ENCODE results near the gene NUMBL. TPM values are rescaled to one million over a fixed set of nuclear protein-coding genes. Genes with fewer than 3 reads are reported as not detected.

The NUMBL gene
- total RNA-seq, 1 donor from 2014 or later = 6.4 TPM

GRCh38 chr19:40717325-40717879 lies 27.0 kb upstream of the NUMBL start:
- no peak for DNase-seq (ENCODE audit: low spot score)
- Histone ChIP-seq H3K27me3 (no peaks in the 10 kb centered on the region), H3K9me3 (ENCODE audit: low read depth) (no peaks in the 10 kb centered on the region), H3K4me3 (peak overlapping the region; percentile 65), H3K9ac (peak overlapping the region; percentile 53), H3F3A (ENCODE audit: low read depth) (peaks cover 23% of the 10 kb centered on the region), H3K36me3 (no peaks in the 10 kb centered on the region), H3K27ac (no peak overlapping the region), H3K4me2 (peak overlapping the region; percentile 78), H2AFZ (replicated peaks) (peak overlapping the region; percentile 38), H3K4me1 (peaks cover 16% of the 10 kb centered on the region), H4K20me1 (ENCODE audit: low read depth) (peaks cover 34% of the 10 kb centered on the region), H3K79me2 (ENCODE audit: low read depth) (peaks cover 61% of the 10 kb centered on the region)
- Mint-ChIP-seq H3K36me3 (peaks cover 14% of the 10 kb centered on the region), H3K4me1 (peaks cover 45% of the 10 kb centered on the region), H3K9me3 (no peaks in the 10 kb centered on the region), H3K4me3 (peak overlapping the region; percentile 92), H3K27me3 (ENCODE audit: insufficient read depth, low read depth) (peaks cover 9% of the 10 kb centered on the region), H3K27ac (no peak overlapping the region)
- TF ChIP-seq, protein P1, sequence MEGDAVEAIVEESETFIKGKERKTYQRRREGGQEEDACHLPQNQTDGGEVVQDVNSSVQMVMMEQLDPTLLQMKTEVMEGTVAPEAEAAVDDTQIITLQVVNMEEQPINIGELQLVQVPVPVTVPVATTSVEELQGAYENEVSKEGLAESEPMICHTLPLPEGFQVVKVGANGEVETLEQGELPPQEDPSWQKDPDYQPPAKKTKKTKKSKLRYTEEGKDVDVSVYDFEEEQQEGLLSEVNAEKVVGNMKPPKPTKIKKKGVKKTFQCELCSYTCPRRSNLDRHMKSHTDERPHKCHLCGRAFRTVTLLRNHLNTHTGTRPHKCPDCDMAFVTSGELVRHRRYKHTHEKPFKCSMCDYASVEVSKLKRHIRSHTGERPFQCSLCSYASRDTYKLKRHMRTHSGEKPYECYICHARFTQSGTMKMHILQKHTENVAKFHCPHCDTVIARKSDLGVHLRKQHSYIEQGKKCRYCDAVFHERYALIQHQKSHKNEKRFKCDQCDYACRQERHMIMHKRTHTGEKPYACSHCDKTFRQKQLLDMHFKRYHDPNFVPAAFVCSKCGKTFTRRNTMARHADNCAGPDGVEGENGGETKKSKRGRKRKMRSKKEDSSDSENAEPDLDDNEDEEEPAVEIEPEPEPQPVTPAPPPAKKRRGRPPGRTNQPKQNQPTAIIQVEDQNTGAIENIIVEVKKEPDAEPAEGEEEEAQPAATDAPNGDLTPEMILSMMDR (IDR thresholded peaks at IDR 0.05) = no peak
- no peak for TF ChIP-seq EZH2phosphoT487 (IDR thresholded peaks at IDR 0.05)
- no peak for TF ChIP-seq EZH2 (IDR thresholded peaks at IDR 0.05)

DNA sequence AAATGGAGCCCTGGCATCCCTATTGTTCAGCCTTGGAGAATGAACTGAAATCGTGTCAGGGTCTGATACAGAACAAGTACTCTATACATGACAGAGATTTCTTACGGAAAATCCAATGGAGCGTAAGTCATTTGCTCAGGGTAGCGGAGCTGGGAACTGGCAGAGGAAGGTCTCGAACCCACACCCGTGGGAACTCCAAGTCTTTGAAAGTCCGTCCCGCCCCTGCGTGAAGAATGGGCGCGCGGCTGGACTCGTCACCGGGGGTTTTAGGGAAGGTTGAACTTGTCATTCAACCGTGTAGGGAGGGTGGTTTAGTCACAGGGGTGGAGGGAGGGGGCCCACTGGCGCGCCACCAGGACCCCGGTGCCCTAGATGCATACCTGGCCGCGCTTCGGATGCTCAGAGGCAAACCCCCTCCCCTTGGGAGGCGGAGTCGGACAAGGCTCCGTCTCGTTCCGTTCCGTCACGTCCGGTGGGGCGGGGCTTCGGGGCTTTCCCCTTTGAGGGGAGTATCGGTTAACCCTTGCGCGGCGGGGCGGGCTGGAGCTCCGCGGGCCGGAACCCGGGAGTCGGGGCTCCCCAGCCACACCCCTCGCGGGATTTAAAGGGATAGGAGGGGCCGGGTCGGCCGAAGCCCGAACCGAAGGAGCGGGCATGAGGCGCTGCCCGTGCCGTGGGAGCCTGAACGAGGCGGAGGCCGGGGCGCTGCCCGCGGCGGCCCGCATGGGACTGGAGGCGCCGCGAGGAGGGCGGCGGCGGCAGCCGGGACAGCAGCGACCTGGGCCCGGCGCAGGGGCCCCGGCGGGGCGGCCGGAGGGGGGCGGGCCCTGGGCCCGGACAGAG lies 26.3 kb upstream of the NUMBL start, which contains the start of the genes COQ8B and ITPKC:
COQ8B (minus strand) TSS at position 405 of the 843 bp plus-strand sequence. CDS start 2,254 bp downstream, outside the sequence.
ITPKC (plus strand) TSS at position 631 of the 843 bp plus-strand sequence; CDS start at position 655, 24 bp downstream.
- TF ChIP-seq EZH2 (IDR thresholded peaks at IDR 0.05) (no peak), EZH2phosphoT487 (IDR thresholded peaks at IDR 0.05) (no peak)
- TF ChIP-seq, protein P1 (IDR thresholded peaks at IDR 0.05) = peak; percentile 27
- Histone ChIP-seq H3K4me2 (peak within 1 kb of the TSS; percentile 78), H3K9me3 (ENCODE audit: low read depth) (no peaks in the 10 kb centered on the region), H3K27ac (no peak within 1 kb of the TSS), H3K79me2 (ENCODE audit: low read depth) (peaks cover 61% of the 10 kb centered on the region), H3K9ac (peak within 1 kb of the TSS; percentile 53), H2AFZ (replicated peaks) (peak within 1 kb of the TSS; percentile 38), H3F3A (ENCODE audit: low read depth) (peaks cover 23% of the 10 kb centered on the region), H3K4me3 (peak within 1 kb of the TSS; percentile 65), H3K4me1 (peaks cover 16% of the 10 kb centered on the region), H3K27me3 (no peaks in the 10 kb centered on the region), H3K36me3 (no peaks in the 10 kb centered on the region), H4K20me1 (ENCODE audit: low read depth) (peaks cover 34% of the 10 kb centered on the region)
- H3K4me1 Mint-ChIP-seq = peaks cover 45% of the 10 kb centered on the region
- H3K4me3 Mint-ChIP-seq = peak within 1 kb of the TSS; percentile 96
- peaks cover 9% of the 10 kb centered on the region for H3K27me3 Mint-ChIP-seq (ENCODE audit: insufficient read depth, low read depth)
- peak within 1 kb of the TSS; percentile 92 for H3K27ac Mint-ChIP-seq
- H3K9me3 Mint-ChIP-seq = no peaks in the 10 kb centered on the region
- peak; percentile 100 for DNase-seq (ENCODE audit: low spot score)
- peaks cover 9% of the 10 kb centered on the region for H3K36me3 Mint-ChIP-seq

DNA sequence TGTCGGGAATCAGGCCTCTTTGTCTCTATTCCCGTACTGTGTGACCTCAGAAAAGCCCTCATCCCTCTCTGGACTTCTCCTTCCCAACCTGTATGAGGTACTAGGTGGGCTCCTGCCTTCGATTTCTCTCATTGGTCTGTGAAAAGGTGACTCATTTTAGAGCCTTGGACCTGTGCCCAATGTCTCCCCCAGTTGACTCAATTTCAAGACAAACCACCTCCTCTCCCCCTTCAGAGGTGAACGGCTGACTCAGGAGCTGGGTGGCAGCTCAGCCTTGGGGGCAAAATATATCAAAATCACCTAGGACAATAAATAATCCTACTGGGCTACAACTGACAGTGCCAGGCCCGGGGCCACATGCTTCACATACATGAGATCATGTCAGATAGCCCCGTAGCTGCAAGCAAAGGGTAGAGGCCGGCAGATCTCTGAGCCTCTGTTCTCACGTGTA lies 25.6 kb upstream of the NUMBL start:
- Mint-ChIP-seq H3K9me3 (no peaks in the 10 kb centered on the region), H3K4me1 (peaks cover 44% of the 10 kb centered on the region), H3K27ac (peak overlapping the region; percentile 92), H3K36me3 (peaks cover 12% of the 10 kb centered on the region), H3K4me3 (peak overlapping the region; percentile 96), H3K27me3 (ENCODE audit: insufficient read depth, low read depth) (peaks cover 7% of the 10 kb centered on the region)
- Histone ChIP-seq H2AFZ (replicated peaks) (no peak overlapping the region), H3F3A (ENCODE audit: low read depth) (peaks cover 23% of the 10 kb centered on the region), H3K27ac (no peak overlapping the region), H3K4me3 (peak overlapping the region; percentile 65), H3K4me1 (peaks cover 16% of the 10 kb centered on the region), H4K20me1 (ENCODE audit: low read depth) (peaks cover 34% of the 10 kb centered on the region), H3K36me3 (no peaks in the 10 kb centered on the region), H3K9me3 (ENCODE audit: low read depth) (no peaks in the 10 kb centered on the region), H3K27me3 (no peaks in the 10 kb centered on the region), H3K79me2 (ENCODE audit: low read depth) (peaks cover 60% of the 10 kb centered on the region), H3K4me2 (peak overlapping the region; percentile 78), H3K9ac (peak overlapping the region; percentile 27)
- DNase-seq (ENCODE audit: low spot score) = no peak
- TF ChIP-seq EZH2phosphoT487 (IDR thresholded peaks at IDR 0.05) (no peak), EZH2 (IDR thresholded peaks at IDR 0.05) (no peak)
- TF ChIP-seq, protein P1 (IDR thresholded peaks at IDR 0.05) = no peak
